Stimulated activated CD8-positive, alpha-beta memory T cell treated with anti-CD3 and anti-CD28 coated beads, Interleukin-2, amount 100 ng/mL, for 48 hours (primary cell): ENCODE measurements around the gene SNCB.

Experiments used
- DNase-seq, 2 donors: peaks; one replicate each; pipeline ENCODE4 v3.0.0-alpha.2; 2020; ENCODE audit warnings: low read depth in 2 of 2

Gene SNCB

DNA sequence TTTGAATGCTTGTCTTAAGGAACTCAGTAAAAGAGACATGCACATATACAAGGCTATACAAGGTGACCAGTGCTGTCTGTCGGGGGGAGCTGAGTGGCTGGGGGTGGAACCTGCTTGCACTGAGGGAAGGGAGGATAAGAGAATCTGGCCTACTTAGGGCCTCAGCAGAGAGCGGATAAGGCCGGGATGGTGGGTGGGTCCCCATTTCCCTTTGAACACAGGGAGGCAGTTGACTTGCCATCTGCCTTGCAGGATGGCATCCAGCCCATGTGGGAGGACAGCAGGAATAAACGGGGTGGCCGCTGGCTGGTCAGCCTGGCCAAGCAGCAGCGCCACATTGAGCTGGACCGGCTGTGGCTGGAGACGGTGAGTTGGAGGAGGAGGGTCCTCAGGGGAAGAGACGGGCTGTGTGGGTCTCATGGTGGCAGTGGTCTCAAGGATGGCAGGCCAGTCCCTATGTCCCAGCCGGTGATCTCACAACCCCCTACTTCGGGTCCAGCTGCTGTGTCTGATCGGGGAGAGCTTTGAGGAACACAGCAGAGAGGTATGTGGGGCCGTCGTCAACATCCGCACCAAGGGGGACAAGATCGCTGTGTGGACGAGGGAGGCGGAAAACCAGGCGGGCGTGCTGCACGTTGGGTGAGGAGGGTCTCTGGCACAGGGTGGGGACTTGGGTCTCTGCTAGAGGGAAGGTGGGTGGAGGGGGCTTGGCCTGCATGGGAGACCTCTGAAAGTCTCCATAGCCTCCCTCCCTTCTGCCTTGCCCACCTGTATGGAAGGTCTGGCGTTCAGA lies 14.7 kb upstream of the SNCB start:
- DNase-seq = no peak

DNA sequence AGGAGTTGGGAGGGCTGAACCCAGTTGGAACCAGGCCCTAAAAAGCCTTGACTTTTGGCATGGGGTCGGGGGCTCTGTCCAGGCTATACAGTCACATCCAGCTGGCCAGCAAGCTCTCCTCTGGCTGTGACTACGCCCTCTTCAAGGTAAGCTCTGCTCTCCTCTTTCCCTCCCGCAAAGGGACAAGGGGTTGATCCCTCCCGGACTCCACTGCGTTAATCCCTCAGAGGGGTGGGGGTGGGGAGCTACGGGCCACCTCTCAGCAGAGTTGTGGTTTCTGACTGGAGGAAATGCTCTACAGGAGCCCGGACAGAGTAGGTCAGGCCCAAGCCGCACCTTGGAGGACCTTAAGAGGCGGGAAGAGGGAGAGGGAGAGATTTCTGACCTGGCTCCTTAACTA lies 14.0 kb upstream of the SNCB start:
- no peak for DNase-seq

DNA sequence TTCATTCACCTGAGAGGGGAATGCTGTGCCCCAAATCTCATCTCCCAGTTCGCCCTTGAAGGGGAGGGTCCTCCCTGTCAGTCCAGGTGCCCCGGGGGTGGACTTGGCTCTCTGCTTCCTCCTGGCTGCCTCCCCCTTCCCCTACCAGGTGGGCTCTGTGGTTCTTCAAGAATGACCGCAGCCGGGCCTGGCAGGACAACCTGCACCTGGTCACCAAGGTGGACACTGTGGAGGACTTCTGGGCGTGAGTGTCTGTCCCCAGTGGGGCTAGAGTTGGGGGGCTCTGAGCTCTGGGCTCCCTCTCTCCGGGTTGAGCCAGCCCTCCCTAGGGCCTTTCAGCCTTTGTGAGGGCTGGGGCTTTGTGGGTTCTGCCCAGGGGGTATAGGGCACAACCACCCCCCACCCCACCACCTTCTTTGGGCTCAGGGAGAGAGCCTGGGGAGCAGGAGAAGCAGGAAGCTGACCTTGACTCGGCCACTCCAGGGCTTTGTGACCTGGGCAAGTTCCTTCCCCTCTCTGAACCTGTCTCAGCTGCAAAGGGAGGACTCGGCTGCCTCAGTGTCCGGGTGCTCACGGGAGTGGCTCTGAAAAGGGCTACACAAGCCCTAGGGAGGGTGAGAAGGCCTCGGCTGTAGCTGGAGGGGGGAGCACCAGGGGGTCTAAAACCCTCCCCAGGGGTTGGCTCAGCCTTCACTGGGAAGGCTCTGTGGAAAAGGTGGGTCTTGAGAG lies 13.3 kb upstream of the SNCB start:
- no peak for DNase-seq

DNA sequence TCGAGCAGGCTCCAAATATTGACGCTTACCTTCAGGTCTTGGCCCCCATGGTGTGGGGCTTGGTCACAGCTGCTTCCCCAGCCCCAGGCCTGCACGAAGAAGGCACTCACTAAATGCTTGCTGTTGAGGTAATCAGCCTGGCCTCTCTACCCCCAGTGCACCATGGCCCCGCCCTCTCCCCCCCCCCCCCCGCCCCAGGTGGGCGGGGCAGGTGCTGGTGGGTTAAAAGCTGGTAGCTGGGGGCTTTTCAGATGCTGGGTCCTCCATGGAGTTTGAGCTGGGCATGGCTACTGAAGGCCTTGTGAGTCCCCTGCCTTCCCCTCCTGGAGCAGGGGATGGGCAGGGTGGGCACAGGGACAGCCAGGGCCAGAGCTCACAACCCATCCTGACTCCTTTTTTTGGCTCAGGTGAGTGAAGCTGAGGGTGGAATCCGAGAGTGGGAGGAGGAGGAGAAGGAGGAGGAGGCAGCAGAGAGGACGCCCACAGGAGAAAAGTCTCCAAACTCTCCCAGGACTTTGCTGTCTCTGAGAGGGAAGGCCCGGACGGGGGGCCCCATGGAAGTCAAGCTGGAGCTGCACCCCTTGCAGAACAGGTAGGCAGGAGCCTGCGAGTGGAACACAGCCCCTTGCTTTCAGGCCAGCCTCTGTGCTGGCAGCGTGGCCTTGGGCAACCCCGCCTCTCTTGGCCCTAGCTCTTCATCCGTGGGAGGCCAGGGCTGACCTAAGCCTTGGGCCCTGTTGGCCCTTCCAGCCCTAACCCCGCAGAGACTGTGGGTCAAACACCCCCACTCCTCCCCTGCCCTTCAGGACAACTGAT lies 12.5 kb upstream of the SNCB start:
- DNase-seq = no peak

DNA sequence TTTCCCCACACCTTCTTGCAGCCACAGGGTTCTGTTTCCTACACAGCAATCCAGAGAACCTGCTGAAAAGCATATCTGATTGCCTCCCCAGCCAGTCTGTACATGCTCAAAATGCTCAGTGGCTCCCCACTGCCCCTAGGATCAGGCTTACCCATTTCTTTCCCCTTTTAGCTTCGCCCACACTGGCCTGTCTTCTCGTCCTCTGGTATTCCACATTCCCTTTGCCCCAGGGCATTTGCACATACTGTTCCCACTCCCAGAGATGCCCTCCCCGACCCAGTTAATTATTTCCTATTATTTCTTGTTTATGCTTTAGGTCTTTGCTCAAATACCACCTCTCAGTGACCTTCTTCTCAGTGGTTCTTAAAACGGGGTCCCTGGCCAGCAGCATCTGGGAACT lies 10.3 kb upstream of the SNCB start:
- no peak for DNase-seq

DNA sequence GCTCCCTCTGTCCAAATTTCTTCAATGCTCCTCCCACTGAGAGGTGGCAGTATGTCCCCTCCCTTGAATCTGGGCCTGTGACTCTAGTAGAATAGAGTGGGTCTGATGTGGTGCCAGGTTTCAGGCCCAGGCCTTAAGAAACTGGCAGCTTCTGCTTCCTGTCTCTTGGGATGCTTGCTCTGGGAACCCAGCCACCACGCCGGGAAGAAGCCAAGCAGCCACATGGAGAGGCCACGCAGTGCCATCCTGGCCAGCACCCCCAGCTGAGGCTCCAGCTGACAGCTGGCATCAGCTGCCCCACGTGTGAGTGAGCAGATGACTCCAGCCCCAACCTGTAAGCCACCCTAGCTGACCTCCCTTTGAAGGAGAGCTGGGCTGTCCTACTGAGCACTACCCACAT lies 9.6 kb upstream of the SNCB start:
- no peak for DNase-seq

DNA sequence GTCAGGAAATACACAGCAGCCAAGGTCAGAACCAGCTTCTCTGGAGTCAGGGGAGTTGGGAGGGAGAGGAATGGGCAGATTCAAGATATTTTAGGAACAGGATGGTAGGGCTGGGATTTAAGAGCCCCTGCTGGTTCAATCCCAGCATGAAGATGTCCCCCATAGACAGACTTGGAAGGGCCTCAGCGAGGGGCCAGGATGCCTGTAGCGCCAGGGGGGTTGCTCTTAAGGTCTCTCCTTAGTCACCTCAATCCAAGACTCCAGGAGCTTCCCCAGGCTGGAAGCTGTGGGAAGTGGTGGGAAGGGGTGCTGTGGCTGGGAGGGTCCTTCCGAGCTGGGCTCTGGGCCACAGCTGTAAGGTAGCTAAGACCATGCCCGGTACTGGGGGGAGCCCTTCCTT lies 8.9 kb upstream of the SNCB start:
- no peak for DNase-seq

DNA sequence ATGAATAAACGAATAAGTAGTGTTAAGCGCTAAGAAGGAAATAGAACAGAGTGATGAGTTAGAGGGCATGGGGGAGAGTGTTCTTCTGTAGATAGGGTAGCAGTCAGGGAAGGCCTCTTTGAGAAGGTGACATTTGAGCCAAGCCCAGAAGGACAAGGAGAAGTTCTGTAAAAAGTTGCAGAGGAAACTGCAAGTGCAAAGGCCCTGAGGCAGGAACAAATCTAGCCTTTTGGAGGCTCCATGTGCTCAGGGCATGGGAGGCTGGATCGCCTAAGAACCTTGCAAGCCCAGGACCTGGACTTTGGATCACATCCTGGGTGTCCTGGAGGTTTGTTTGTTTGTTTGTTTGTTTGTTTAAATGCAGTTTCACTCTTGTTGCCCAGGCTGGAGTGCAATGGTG lies 8.1 kb upstream of the SNCB start:
- DNase-seq = no peak

DNA sequence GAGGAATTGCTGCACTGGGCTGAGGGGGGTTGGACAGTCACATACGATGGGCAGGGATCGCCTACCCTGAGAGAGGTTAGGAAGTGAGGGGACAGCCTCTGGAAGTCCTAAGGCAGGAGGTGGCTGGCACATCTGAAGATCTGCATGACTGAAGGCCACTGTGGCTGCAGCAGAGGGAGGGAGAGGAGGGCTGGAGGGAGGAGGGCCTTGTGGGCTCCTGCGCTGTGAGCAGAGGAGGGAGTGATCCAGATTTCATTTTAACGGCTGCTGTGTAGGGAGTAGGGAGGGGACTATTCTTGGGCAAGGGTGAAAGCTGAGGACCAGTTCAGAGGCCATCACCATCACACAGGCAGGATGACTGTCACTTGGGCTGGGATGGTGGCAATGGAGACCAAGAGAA lies 7.2 kb upstream of the SNCB start:
- DNase-seq = no peak

DNA sequence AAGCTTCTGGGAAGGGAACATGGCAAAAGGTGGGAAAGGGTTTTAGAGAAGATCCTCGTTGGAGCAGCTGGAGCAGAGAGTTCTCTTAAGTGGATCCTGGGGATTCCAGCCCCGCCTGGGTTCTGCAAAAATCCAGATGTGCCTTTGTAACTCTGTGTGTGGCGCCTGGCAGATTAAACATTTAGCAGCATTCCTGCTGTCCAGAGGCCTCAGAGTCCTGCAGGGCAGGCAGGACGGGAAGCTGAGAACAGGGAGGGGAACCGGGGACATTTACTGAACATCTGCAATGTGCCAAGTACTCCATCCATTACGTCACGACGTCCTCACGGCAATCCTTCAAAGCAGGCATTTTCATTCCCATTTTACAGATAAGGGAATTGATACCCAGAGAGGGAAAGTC lies 6.1 kb upstream of the SNCB start:
- no peak for DNase-seq

DNA sequence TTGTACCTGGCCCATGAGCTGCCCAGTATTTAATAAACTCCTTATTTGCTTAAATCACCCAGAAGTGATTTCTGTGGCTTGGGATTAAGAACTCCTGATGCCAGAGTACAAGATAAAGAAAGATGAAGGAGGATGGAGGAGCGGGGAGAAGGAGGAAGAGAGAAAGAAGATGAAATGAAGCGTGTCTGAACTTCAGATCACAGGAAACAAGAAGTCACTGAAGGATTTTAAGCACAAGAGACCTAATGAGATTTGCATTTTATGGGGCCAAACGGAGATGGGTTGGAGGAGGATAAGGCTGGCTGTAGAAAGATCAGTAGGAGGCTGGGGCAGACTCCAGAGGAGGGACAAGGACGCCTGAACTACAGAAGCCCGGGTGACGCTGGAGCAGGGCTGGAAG lies 3.3 kb upstream of the SNCB start:
- no peak for DNase-seq

DNA sequence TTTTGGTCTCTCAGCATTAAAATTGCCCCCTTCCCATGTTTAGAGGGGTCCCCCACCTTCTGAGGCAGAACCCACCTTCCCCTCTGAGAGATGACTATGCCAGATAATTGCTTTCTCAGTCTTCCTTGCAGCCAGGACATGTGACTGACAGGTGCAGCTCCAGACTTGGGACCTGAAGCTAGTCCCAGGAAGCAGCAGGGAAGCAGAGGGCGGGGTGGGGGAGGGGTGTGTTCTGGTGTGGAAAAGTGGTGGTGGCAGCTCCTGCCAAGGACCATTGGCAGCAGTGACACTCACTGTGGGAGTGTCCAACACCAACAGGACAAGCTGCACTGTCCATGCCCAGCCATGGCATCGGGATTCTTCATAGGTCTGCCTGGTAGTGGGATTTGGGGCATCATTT lies 2.4 kb upstream of the SNCB start:
- DNase-seq = no peak

DNA sequence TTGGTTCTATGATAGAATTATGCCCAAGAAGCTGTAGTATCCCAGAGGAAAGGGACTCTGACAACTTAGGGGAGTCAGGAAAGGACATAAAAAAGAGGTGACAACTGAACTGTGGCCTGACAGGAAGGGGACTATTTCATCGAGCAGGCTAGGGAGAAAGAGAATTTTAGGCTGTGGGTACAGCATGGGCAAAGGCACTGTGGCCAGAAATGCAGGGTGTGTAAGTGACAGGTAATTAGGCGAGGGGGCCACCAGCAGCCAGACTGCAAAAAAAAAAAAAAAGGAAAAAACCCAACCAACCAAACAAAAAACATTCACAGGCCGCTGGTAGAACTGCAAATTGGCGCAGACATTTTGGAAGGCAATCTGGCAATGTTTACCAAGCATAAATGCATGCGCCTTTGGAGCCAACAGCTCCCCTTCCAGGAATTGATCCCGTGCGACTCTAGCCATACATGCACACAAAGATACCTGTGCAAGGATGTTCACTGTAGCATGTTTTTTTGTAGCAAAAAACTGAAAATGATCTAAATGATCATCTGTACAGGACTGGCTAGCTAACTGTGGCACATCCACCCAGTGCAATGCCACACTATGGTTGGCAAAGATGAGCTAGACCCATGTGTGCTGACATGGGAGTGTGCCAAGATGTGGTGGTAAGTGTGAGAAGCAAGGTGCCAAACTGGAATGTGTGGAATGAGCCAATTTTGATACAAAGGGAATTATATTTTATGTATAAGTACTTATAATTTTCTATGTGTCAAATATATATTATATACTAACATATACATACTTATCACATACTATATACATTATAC lies 1.3 kb upstream of the SNCB start:
- DNase-seq = no peak

DNA sequence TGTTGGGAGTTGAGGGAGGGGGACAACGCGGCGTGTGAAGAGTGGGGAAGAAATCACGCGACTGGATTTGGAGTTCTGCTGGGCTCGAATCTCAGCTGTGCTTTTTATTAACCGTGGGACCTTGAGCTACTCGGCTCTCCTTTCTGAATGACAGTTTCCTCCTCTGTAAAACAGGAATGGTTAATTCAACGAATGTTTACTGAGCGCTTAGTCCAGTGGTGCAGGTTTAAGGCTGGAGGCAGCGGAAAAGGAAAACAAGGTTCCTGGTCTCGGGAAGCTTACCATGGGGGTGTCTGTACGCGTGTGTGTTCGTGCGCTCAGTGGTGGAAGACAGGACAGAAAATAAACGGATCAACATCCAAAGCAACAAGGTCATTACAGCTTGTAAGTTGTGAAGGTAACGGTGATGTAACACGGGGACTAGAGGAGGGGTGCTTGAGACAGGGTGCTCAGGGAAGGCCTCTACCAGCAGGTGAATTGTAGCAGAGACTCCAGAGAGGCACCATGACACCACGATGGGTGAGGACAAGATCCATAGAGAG lies 418 bp upstream of the SNCB start:
- no peak for DNase-seq

DNA sequence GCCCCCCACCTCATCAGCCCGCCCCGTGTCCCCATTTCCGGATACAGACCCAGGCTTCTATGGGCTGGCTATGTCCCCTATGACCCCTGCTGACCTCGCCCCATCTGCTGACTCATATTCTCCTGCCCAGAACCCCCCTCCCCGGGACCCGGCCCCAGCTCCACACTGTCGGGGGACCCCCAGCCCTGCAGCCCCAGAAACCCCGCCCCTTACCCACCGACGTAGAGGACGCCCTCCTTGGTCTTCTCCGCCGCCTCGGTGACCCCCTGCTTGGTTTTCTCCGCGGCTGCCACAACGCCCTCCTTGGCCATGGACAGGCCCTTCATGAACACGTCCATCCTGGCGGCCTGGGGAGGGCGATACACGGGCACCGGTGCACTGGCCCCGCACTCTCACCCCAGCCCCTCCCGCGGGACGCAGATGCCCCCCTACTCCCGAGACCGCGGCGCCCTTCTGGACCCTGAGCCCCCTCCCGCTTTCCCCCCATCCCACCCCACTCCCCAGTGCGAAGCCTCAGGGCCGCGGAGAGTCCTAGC lies 949 bp downstream of the SNCB start:
- no peak for DNase-seq

DNA sequence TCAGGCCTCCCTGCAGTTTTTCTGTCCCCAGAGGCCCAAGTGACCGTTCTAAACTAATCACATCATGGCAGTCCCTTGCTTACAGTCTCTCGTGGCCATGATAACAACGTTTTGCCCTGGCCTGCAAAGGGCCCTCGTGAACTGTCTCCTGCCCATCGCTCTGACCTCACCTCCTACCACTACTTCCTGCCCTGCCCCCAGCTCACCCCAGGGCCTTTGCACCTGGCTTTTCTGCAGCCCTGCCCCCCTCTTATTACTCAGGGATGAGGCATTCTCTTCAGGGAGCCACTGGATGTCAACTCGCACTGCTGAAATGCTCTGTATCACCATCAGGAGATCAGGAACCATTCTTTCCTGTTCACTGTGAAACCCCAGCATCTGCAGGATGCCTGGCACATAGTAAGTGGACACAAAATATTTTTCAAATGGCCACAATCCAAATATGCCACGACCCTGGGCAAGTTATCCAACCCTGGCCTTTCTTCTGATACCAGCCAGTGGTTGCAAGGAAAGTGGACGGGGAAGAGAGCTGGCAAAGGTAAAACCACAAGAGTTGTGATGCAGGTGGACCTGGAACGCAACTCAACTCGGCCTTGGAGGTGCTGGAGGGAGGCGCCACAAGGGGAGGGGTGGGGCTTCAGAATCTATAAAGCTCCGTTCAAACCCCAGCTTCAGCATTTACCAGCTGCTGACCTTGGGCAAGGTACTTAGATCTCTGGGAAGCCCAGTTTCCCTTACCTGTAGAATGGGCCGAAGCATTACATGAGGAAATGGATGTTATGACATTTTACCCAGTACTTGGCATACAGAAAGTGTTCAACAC lies 1.7 kb downstream of the SNCB start:
- DNase-seq = no peak

DNA sequence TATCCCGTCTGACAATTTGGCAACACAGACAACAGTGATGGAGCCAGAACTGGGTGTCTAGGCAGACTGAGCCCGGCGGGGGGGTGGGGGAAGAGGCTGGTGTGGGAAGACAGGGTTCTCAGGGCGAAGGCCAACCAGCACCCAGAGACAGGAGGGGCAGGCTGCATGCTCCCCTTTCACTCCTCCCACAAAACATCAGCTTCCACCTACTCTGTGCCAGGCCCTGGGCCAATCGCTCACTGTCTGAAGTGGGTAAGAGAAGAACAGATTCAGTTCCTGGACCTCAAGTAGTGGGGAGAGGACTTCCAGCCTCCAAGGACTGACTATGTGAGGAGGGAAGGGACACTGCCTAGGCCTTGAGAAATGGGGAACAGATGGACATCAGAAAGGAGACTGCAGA lies 2.8 kb downstream of the SNCB start:
- no peak for DNase-seq

DNA sequence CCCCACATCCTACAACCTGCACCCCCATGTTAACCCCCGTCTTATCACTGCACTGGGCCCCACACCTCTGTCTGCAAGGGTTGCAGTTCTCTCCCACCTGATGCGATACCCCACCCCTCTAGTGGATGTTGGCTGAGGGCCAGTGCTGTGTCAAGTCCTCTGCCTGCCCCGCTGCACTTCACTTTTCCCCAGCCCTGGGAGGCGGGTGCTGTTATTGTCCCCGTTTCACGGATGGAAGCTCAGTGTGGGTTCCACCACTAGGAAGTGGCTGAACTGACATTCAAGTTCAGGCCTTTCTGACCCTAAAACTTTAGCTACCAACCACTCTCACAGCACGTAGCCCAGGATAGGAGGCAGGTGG lies 3.5 kb downstream of the SNCB start:
- no peak for DNase-seq

DNA sequence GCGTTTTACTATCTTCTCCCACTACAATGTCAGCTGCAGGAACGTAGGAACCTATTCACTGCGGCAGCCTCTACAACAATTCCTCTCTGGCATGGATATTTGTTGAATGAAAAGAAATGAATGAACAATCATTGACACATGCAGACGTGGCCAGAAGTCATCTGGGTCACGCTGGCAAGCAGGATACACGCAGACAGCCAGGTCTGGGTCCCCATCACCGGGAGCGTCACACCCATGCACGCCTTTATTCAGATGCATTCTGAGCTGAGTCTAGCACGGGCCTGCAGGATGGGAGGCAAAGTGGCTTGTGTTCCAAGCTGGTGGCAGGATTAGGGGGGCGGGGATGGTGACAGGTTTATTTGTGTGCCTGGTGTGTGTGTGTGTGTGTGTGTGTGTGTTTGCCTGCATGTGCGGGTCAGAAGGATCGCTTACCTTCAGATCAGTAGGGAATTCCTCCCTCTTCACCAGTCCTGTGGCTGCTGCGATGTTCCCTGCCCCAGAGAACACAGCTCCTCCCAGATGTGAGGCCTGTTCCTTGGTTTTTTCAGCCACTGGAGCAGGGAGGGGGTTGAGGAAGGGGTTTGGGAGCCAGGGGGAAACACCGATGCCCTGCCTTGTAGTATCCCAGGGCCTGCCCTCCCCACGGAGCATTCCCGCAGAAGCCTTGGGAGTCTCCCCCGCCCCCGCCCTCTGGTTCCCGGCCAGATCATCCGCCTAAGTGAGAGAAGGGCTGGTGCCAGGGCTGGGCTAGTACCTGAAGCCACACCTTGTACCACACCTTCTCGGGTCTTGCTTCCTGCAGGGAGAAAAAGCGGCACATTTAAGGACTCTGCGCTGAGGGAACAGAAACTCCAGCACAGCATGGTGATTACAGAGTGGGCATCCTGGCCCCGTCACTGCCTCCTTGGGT lies 4.1 kb downstream of the SNCB start:
- no peak for DNase-seq
